OCI-LY1 (cell line): ENCODE results near the gene AGAP1.

Experiments
- H2AFZ ChIP-seq: fragments of 200-600 bp; sonication (generic), shearing (Covaris generic); 2 replicates; pipeline ENCODE4 v1.6.0; 2014; ENCODE audit warnings: antibody characterized with exemption, mild to moderate bottlenecking, low read length
- H3F3A ChIP-seq: fragments of 200-600 bp; sonication (generic), shearing (Covaris generic); 2 replicates; pipeline ENCODE4 v1.6.0; 2014; ENCODE audit warnings: mild to moderate bottlenecking, antibody characterized with exemption, low read length, moderate library complexity; ENCODE audit not compliant: insufficient read depth
- H3K27ac ChIP-seq: fragments of 200-600 bp; sonication (generic); 2 replicates; pipeline ENCODE4 v1.5.1; 2014; ENCODE audit warnings: low read length, mixed run types, mild to moderate bottlenecking, low read depth; ENCODE audit not compliant: poor library complexity, severe bottlenecking
- H3K27me3 ChIP-seq: fragments of 200-600 bp; sonication (generic); 2 replicates; pipeline ENCODE4 v1.6.0; 2014; ENCODE audit warnings: antibody characterized with exemption, mild to moderate bottlenecking, low read length, moderate library complexity; ENCODE audit not compliant: insufficient read depth
- H3K36me3 ChIP-seq: fragments of 200-600 bp; sonication (generic); 2 replicates; pipeline ENCODE4 v1.6.1; 2014; ENCODE audit warnings: mild to moderate bottlenecking, antibody characterized with exemption, low read length, moderate library complexity, mixed read lengths; ENCODE audit not compliant: insufficient read depth
- H3K4me1 ChIP-seq: fragments of 200-600 bp; sonication (generic); 2 replicates; pipeline ENCODE4 v1.5.1; 2014; ENCODE audit warnings: mild to moderate bottlenecking, low read length, moderate library complexity; ENCODE audit not compliant: insufficient read depth, severe bottlenecking
- H3K4me2 ChIP-seq: fragments of 200-600 bp; sonication (generic), shearing (Covaris generic); 2 replicates; pipeline ENCODE4 v1.6.1; 2014; ENCODE audit warnings: low read length
- H3K4me3 ChIP-seq: fragments of 200-600 bp; sonication (generic); 2 replicates; pipeline ENCODE4 v1.5.1; 2014; ENCODE audit warnings: low read length, low read depth, mild to moderate bottlenecking, mixed read lengths; ENCODE audit not compliant: poor library complexity, severe bottlenecking
- H3K79me2 ChIP-seq: fragments of 200-600 bp; shearing (Covaris generic); 2 replicates; pipeline ENCODE4 v1.6.1; 2016; ENCODE audit warnings: mixed run types, low read length, mixed read lengths; ENCODE audit not compliant: insufficient read depth
- H3K9ac ChIP-seq: fragments of 200-600 bp; sonication (generic), shearing (Covaris generic); 2 replicates; pipeline ENCODE4 v1.6.1; 2014; ENCODE audit warnings: mild to moderate bottlenecking, low read length, mixed read lengths
- H3K9me2 ChIP-seq: fragments of 200-600 bp; sonication (generic), shearing (Covaris generic); 2 replicates; pipeline ENCODE4 v1.6.1; 2014; ENCODE audit warnings: low read depth, mild to moderate bottlenecking, low read length, mixed read lengths
- H3K9me3 ChIP-seq: fragments of 200-600 bp; shearing (Covaris generic); 2 replicates; pipeline ENCODE4 v1.6.1; 2014; ENCODE audit warnings: low read length, mixed read lengths
- H4K20me1 ChIP-seq: fragments of 200-600 bp; sonication (generic), shearing (Covaris generic); 2 replicates; pipeline ENCODE4 v1.6.0; 2016; ENCODE audit warnings: mild to moderate bottlenecking, low read length; ENCODE audit not compliant: insufficient read depth
- EZH2 ChIP-seq: fragments of 200-600 bp; sonication (generic), shearing (Covaris generic); IDR thresholded peaks from 2 replicates; pipeline ENCODE4 v1.8.0; 2017; ENCODE audit warnings: borderline replicate concordance, mixed run types, mild to moderate bottlenecking, antibody characterized with exemption, low read length, moderate library complexity, mixed read lengths
- TF ChIP-seq, protein P1 (sequence below): fragments of 200-600 bp; sonication (generic), shearing (Covaris generic); IDR thresholded peaks from 2 replicates; pipeline ENCODE4 v1.5.1; 2017; ENCODE audit warnings: mild to moderate bottlenecking, antibody characterized with exemption, low read length, moderate library complexity, mixed read lengths

AGAP1 gene

DNA sequence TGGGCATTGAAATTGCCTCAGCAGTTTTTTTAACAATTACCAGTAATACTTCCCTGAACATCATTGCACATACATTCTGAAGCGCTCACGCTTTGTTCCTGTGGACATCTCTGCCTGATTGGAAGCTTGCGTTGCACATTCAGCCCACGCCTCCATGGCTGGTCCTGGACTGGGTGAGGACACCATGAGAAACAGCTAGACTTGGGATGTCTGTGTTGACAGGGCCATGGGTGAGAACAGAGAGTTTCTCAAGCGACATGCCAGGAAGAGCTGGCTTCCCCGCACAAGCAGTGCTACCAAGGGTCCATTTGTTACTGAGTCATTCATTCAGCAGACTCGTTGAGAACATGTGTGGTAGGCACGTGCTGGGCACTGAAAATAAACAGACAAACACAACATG lies 508.0 kb downstream of the AGAP1 start:
- no peaks in the 10 kb centered on the region for H3K79me2 ChIP-seq
- no peaks in the 10 kb centered on the region for H3K9me2 ChIP-seq
- H3K27ac ChIP-seq, result no peak overlapping the region
- H3K9me3 ChIP-seq, result no peaks in the 10 kb centered on the region
- TF ChIP-seq, protein P1, sequence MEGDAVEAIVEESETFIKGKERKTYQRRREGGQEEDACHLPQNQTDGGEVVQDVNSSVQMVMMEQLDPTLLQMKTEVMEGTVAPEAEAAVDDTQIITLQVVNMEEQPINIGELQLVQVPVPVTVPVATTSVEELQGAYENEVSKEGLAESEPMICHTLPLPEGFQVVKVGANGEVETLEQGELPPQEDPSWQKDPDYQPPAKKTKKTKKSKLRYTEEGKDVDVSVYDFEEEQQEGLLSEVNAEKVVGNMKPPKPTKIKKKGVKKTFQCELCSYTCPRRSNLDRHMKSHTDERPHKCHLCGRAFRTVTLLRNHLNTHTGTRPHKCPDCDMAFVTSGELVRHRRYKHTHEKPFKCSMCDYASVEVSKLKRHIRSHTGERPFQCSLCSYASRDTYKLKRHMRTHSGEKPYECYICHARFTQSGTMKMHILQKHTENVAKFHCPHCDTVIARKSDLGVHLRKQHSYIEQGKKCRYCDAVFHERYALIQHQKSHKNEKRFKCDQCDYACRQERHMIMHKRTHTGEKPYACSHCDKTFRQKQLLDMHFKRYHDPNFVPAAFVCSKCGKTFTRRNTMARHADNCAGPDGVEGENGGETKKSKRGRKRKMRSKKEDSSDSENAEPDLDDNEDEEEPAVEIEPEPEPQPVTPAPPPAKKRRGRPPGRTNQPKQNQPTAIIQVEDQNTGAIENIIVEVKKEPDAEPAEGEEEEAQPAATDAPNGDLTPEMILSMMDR, result no peak
- no peak for TF ChIP-seq EZH2
- no peak overlapping the region for H3K9ac ChIP-seq
- H4K20me1 ChIP-seq, result no peaks in the 10 kb centered on the region
- no peaks in the 10 kb centered on the region for H3F3A ChIP-seq
- no peak overlapping the region for H3K4me2 ChIP-seq
- H2AFZ ChIP-seq, result no peak overlapping the region
- H3K27me3 ChIP-seq, result no peaks in the 10 kb centered on the region
- no peaks in the 10 kb centered on the region for H3K4me1 ChIP-seq
- no peaks in the 10 kb centered on the region for H3K36me3 ChIP-seq
- no peak overlapping the region for H3K4me3 ChIP-seq

DNA sequence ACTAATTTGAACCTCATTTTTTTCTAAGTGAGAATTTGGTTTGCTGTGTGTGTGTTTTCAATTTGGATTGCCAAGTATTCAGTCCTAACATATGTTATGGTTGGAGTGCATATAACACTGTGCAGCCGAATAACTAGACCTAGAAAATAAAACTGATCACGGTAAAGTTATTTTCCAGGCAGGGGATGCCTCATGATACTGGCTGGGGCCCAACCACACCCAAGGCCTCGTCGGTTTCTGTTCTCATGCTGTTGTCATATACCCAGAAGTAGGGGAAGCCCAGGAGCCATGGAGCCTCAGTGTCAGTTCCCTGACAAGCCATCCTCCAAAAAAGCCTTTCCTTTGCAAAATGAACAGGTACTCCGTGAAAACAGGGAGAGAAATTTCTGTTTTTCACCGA lies 514.2 kb downstream of the AGAP1 start:
- Histone ChIP-seq H3K4me3 (no peak overlapping the region), H3K9ac (no peak overlapping the region), H3K4me1 (no peaks in the 10 kb centered on the region), H3K27me3 (no peaks in the 10 kb centered on the region), H2AFZ (no peak overlapping the region), H3K36me3 (no peaks in the 10 kb centered on the region), H3K27ac (no peak overlapping the region), H4K20me1 (no peaks in the 10 kb centered on the region), H3F3A (no peaks in the 10 kb centered on the region), H3K9me2 (no peaks in the 10 kb centered on the region), H3K9me3 (no peaks in the 10 kb centered on the region), H3K4me2 (no peak overlapping the region), H3K79me2 (no peaks in the 10 kb centered on the region)
- no peak for TF ChIP-seq EZH2
- TF ChIP-seq, protein P1, result no peak

DNA sequence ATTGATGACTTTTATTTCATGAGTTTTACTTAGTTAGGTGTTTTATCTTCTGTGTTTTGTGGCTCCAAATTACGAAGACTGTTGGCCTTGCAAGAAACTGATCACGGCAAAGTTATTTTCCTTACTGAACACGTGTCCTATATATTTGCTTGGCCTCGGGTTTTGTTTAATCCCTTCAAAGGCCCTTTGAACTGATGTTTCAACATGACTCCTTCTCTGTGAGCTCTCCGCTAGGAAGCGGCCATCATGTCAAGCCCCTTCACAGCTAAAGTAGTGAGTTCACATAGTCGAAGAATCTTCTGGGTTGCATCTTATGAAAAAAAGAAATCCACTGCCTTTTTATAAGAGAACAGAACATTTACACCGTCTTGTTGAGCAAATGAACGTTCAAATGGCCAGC lies 515.0 kb downstream of the AGAP1 start:
- no peaks in the 10 kb centered on the region for H3K27me3 ChIP-seq
- no peak overlapping the region for H3K9ac ChIP-seq
- H3K36me3 ChIP-seq, result no peaks in the 10 kb centered on the region
- no peaks in the 10 kb centered on the region for H3K4me1 ChIP-seq
- no peaks in the 10 kb centered on the region for H3K9me2 ChIP-seq
- H3K79me2 ChIP-seq, result no peaks in the 10 kb centered on the region
- H3K4me2 ChIP-seq, result no peak overlapping the region
- H3F3A ChIP-seq, result no peaks in the 10 kb centered on the region
- no peak overlapping the region for H3K4me3 ChIP-seq
- no peak overlapping the region for H3K27ac ChIP-seq
- H4K20me1 ChIP-seq, result no peaks in the 10 kb centered on the region
- no peak overlapping the region for H2AFZ ChIP-seq
- no peaks in the 10 kb centered on the region for H3K9me3 ChIP-seq
- TF ChIP-seq, protein P1, result no peak
- TF ChIP-seq EZH2, result no peak
